Gastrocnemius medialis (tissue), 4 donors: Measurements from ENCODE around the gene PRKRIP1.
"Not testable (repeated sequence)": the region's sequence is repeated elsewhere in the genome, so short reads cannot be mapped to it uniquely, and the experiment has no call there.

Experiments used
- CTCF ChIP-seq, 5 experiments: fragments of 450-650 bp in 3 of 5; fragments of 200-600 bp in 2 of 5; sonication (generic) in 2 of 5; IDR thresholded peaks in 4 of 5; conservative IDR thresholded peaks in 1 of 5; 1 replicate in 4 of 5; 2 replicates in 1 of 5; pipeline ENCODE4 v1.5.1; 2016 to 2019; ENCODE audit warnings: antibody characterized with exemption in 5 of 5, mild to moderate bottlenecking in 3 of 5, moderate library complexity in 3 of 5
- POLR2A ChIP-seq, 2 donors: fragments of 450-650 bp; IDR thresholded peaks; one replicate each; pipeline ENCODE4 v1.6.1; 2017; ENCODE audit warnings: antibody characterized with exemption in 2 of 2, mild to moderate bottlenecking in 2 of 2, moderate library complexity in 2 of 2

- TF ChIP-seq CTCF (IDR thresholded peaks at IDR 0.05 in 4 of 5, conservative IDR thresholded peaks at IDR 0.05 in 1 of 5); POLR2A (IDR thresholded peaks at IDR 0.05): not testable (repeated sequence)
These were observed 15.3 kb upstream of the PRKRIP1 start for GRCh38 chr7:102380837-102381236.
